Endothelial cell of umbilical vein (primary cell): ENCODE data around the gene CD101. TPM values are rescaled to one million over a fixed set of nuclear protein-coding genes. Genes with fewer than 3 reads are reported as not detected.

Experiments used
- BruUV-seq: library from RNA; stranded (reverse); fragments of 400-500 nt; replicated peaks from 2 replicates; lab custom pipeline; 2021; lab: Mats Ljungman, UMichigan
- CTCF ChIA-PET: fragments of 300-600, 350-600 bp; sonication (Branson Sonifier 250); formaldehyde crosslinking; loops from one replicate; lab custom pipeline; 2021; ENCODE audit warnings: antibody characterized with exemption, inconsistent platforms; lab: Charles Lee
- POLR2A ChIA-PET: fragments of 300-600, 350-600 bp; sonication (Branson Sonifier 250); formaldehyde crosslinking; loops from one replicate; lab custom pipeline; 2021; ENCODE audit warnings: antibody characterized with exemption, inconsistent platforms; lab: Charles Lee
- DNase-seq: peaks from one replicate; pipeline ENCODE4 v3.0.0-alpha.2; 2011; ENCODE audit warnings: low read depth, low spot score
- FAIRE-seq: peaks from 2 replicates; lab custom pipeline; 2011; peaks lifted over from hg19 to GRCh38; lab: Jason Lieb, UNC
- H2AFZ ChIP-seq: 2 replicates; pipeline ENCODE4 v1.6.0; 2012; ENCODE audit warnings: low read depth, low read length, control low read depth, inconsistent platforms
- H3K27ac ChIP-seq: 2 replicates; pipeline ENCODE4 v1.5.1; 2011; ENCODE audit warnings: low read depth, mild to moderate bottlenecking, control low read depth, low read length, moderate library complexity; ENCODE audit not compliant: insufficient read depth
- H3K27me3 ChIP-seq, 2 experiments: 2 replicates each; pipeline versions ENCODE4 v1.6.0 to v1.6.1; 2011; ENCODE audit warnings: low read length in 2 of 2, mixed read lengths in 1 of 2; ENCODE audit not compliant: control insufficient read depth in 2 of 2, insufficient read depth in 2 of 2
- H3K36me3 ChIP-seq, 2 experiments: 2 replicates in 1 of 2; 3 replicates in 1 of 2; pipeline ENCODE4 v1.5.1; 2011; ENCODE audit warnings: low read length in 2 of 2, mild to moderate bottlenecking in 1 of 2, moderate library complexity in 1 of 2; ENCODE audit not compliant: control insufficient read depth in 2 of 2, insufficient read depth in 2 of 2; ENCODE audit errors: extremely low read depth in 1 of 2
- H3K4me1 ChIP-seq: 3 replicates; pipeline ENCODE4 v1.5.1; 2011; ENCODE audit warnings: mild to moderate bottlenecking, low read length; ENCODE audit not compliant: control insufficient read depth, insufficient read depth; ENCODE audit errors: extremely low read depth
- H3K4me2 ChIP-seq: 2 replicates; pipeline ENCODE4 v1.6.1; 2011; ENCODE audit warnings: low read length, control low read depth, mixed read lengths; ENCODE audit not compliant: insufficient read depth
- H3K4me3 ChIP-seq, 3 experiments: fragments of 200-600 bp in 1 of 3; sonication (generic), shearing (Covaris generic) in 1 of 3; replicated peaks in 1 of 3; 2 replicates each; pipeline ENCODE4 v1.5.1; 2011 to 2016; ENCODE audit warnings: control low read depth in 3 of 3, low read length in 3 of 3, mild to moderate bottlenecking in 2 of 3, inconsistent platforms in 1 of 3, low read depth in 1 of 3, moderate library complexity in 1 of 3; ENCODE audit not compliant: insufficient read depth in 1 of 3
- H3K79me2 ChIP-seq: 2 replicates; pipeline ENCODE4 v1.6.0; 2012; ENCODE audit warnings: low read length, inconsistent platforms; ENCODE audit not compliant: control insufficient read depth, insufficient read depth
- H3K9ac ChIP-seq: replicated peaks from 2 replicates; pipeline ENCODE3; 2011; ENCODE audit warnings: low read length, control low read depth; ENCODE audit not compliant: insufficient read depth; ENCODE audit errors: extremely low read depth
- H3K9me1 ChIP-seq: replicated peaks from 3 replicates; pipeline ENCODE4 v1.6.0; 2011; ENCODE audit warnings: mild to moderate bottlenecking, low read length; ENCODE audit not compliant: control insufficient read depth, insufficient read depth; ENCODE audit errors: extremely low read depth
- H3K9me3 ChIP-seq: replicated peaks from 2 replicates; pipeline ENCODE4 v1.5.1; 2012; ENCODE audit warnings: low read length, inconsistent platforms; ENCODE audit not compliant: control insufficient read depth, insufficient read depth
- H4K20me1 ChIP-seq: replicated peaks from 2 replicates; pipeline ENCODE3; 2011; ENCODE audit warnings: mild to moderate bottlenecking, low read length; ENCODE audit not compliant: control insufficient read depth, insufficient read depth; ENCODE audit errors: extremely low read depth
- EZH2 ChIP-seq: IDR thresholded peaks from 2 replicates; pipeline ENCODE4 v1.6.1; 2012; ENCODE audit warnings: borderline replicate concordance, low read depth, mild to moderate bottlenecking, moderate library complexity, low read length, inconsistent platforms; ENCODE audit not compliant: severe bottlenecking
- FOS ChIP-seq: IDR thresholded peaks from 2 replicates; pipeline ENCODE4 v1.6.1; 2011; ENCODE audit warnings: mild to moderate bottlenecking, low read length, moderate library complexity, borderline replicate concordance; ENCODE audit not compliant: insufficient read depth
- GATA2 ChIP-seq: IDR thresholded peaks from 2 replicates; pipeline ENCODE4 v1.7.0; 2011; ENCODE audit warnings: low read depth, mild to moderate bottlenecking, moderate library complexity, mixed read lengths, low read length; ENCODE audit not compliant: insufficient read length, insufficient read depth
- JUN ChIP-seq: IDR thresholded peaks from 2 replicates; pipeline ENCODE4 v1.6.1; 2011; ENCODE audit warnings: borderline replicate concordance, low read depth; ENCODE audit not compliant: insufficient read length, insufficient read depth
- MAX ChIP-seq: IDR thresholded peaks from 2 replicates; pipeline ENCODE4 v1.6.1; 2011; ENCODE audit not compliant: insufficient read depth, insufficient read length
- MYC ChIP-seq: IDR thresholded peaks from one replicate; pipeline ENCODE4 v1.6.1; 2011; ENCODE audit warnings: mild to moderate bottlenecking, low read depth, low read length
- POLR2A ChIP-seq: IDR thresholded peaks from 2 replicates; pipeline ENCODE4 v1.6.1; 2012; ENCODE audit warnings: low read depth, mild to moderate bottlenecking, control low read depth, low read length
- POLR2AphosphoS5 ChIP-seq: IDR thresholded peaks from 2 replicates; pipeline ENCODE4 v1.6.1; 2012; ENCODE audit warnings: low read depth, mild to moderate bottlenecking, control low read depth, low read length, moderate library complexity; ENCODE audit not compliant: insufficient read depth
- dilution Hi-C: fragments of 300-500 bp; cut with MboI; formaldehyde crosslinking; loops from one replicate; pipeline ENCODE4 v1.15.0; 2019; ENCODE audit warnings: low sequenced_read_pairs; ENCODE audit not compliant: extremely low pct_ligation_motif_present
- intact Hi-C: fragments of 100-400 bp; cut with micrococcal nuclease; formaldehyde crosslinking; loops from one replicate; pipeline ENCODE4 v1.10.0; 2022
- polyA plus RNA-seq, 4 experiments: library from polyadenylated mRNA; depleted of rRNA in 3 of 4; stranded (reverse) in 3 of 4; unstranded in 1 of 4; fragments of >200 nt; gene quantifications; 2 replicates each; pipeline versions ENCODE4 v1.2.1 to v1.2.3, GENCODE V29; 2011 to 2012; ENCODE audit warnings: missing spikeins in 1 of 4
- total RNA-seq: library from RNA; stranded (reverse); gene quantifications from 2 replicates; pipeline ENCODE4 v1.2.3, GENCODE V29; 2021
- TF ChIP-seq, protein P1 (sequence below), 2 donors: IDR thresholded peaks; 1 replicate in 1 of 2; 2 replicates in 1 of 2; pipeline ENCODE4 v1.5.1; 2011; ENCODE audit warnings: low read length in 2 of 2, mild to moderate bottlenecking in 2 of 2, moderate library complexity in 2 of 2, control low read depth in 1 of 2, inconsistent platforms in 1 of 2, low read depth in 1 of 2; ENCODE audit not compliant: insufficient read depth in 1 of 2; ENCODE audit errors: extremely low read depth in 1 of 2

Gene CD101
- total and polyA plus RNA-seq, 2 donors (not counting 3 experiments of a cell fraction or from before 2014, with no cell fraction given) = 0.04 to 0.97 TPM

DNA sequence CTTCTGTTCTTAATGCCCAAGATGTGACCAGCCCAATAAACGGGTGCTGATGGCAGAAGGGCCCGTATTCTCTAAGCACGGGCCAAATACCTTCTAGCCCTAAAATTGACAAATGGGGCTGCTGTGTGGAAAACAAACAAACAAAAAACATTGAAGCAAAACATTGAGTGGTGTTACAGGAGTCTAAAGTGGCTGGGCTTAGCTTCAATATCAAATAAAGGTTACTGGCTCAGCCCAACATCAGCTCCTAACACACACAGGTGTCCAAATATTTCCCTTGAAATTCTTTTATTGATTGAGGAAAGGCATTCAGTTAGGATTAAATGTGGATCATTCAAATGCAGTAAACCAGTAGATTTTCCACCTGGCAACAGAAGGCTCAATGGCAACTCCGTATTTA lies 45.2 kb downstream of the CD101 start:
- Histone ChIP-seq H3K79me2 (no peaks in the 10 kb centered on the region), H3K4me1 (peaks cover 6% of the 10 kb centered on the region), H4K20me1 (no peaks in the 10 kb centered on the region), H3K9me3 (no peaks in the 10 kb centered on the region), H3K9me1 (no peaks in the 10 kb centered on the region), H3K36me3 (no peaks in the 10 kb centered on the region), H3K4me2 (no peak overlapping the region), H3K27ac (no peak overlapping the region), H3K9ac (no peak overlapping the region), H3K4me3 (no peak overlapping the region), H2AFZ (no peak overlapping the region), H3K27me3 (peaks cover 0 to 2% of the 10 kb centered on the region in 2 experiments)
- POLR2A ChIA-PET = no interaction called here
- no TSS peak for BruUV-seq
- DNase-seq (no peak), FAIRE-seq (no peak)
- TF ChIP-seq MAX (no peak), GATA2 (no peak), FOS (no peak)
- CTCF ChIA-PET = interaction anchor here (2.8 kb wide), 1 partner anchor 13 kb away, joined by 6 read pairs; the partner anchor contains the start of gene TTF2
- intact Hi-C loops = no loop called here
- dilution Hi-C loops = no loop called here

DNA sequence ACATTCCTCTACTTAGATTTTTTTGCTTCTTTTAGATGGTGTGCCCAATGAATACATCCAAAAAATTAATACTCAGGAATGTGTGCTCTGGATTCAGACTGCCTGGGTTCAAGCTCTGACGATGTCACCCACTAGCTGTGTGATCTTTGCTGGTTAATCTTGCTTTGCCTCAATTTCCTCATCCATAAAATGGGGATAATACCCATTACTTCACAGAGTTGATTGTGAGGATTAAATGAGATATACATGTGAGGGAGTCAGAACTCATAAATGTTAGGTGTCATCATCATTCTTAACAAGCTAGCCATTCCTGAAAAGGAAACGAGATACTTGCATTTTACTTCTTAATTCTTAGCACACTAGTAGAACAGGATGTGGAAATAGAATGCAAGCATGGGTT lies 45.7 kb downstream of the CD101 start:
- TF ChIP-seq POLR2A = no peak
- no peak for TF ChIP-seq EZH2
- TF ChIP-seq JUN = no peak
- no peak for TF ChIP-seq POLR2AphosphoS5
- TF ChIP-seq MAX = no peak
- TF ChIP-seq, protein P1, sequence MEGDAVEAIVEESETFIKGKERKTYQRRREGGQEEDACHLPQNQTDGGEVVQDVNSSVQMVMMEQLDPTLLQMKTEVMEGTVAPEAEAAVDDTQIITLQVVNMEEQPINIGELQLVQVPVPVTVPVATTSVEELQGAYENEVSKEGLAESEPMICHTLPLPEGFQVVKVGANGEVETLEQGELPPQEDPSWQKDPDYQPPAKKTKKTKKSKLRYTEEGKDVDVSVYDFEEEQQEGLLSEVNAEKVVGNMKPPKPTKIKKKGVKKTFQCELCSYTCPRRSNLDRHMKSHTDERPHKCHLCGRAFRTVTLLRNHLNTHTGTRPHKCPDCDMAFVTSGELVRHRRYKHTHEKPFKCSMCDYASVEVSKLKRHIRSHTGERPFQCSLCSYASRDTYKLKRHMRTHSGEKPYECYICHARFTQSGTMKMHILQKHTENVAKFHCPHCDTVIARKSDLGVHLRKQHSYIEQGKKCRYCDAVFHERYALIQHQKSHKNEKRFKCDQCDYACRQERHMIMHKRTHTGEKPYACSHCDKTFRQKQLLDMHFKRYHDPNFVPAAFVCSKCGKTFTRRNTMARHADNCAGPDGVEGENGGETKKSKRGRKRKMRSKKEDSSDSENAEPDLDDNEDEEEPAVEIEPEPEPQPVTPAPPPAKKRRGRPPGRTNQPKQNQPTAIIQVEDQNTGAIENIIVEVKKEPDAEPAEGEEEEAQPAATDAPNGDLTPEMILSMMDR (IDR thresholded peaks at IDR 0.05; ENCODE audit: extremely low read depth in 1 of 2, insufficient read depth in 1 of 2, low read depth in 1 of 2, low read length in 2 of 2) = no peak
- TF ChIP-seq MYC = no peak
- TF ChIP-seq FOS = no peak
- TF ChIP-seq GATA2 = no peak
- FAIRE-seq (no peak), DNase-seq (no peak)
- ChIA-PET POLR2A (no interaction called here), CTCF (interaction anchor here (1.6 to 2.8 kb wide), 2 partner anchors 12 to 322 kb away, joined by 6 read pairs; partner anchors contain the start of gene TTF2)
- no peaks in the 10 kb centered on the region for H3K79me2 ChIP-seq
- H3K36me3 ChIP-seq = no peaks in the 10 kb centered on the region
- H3K9ac ChIP-seq = no peak overlapping the region
- H3K9me3 ChIP-seq = no peaks in the 10 kb centered on the region
- no TSS peak for BruUV-seq
- dilution Hi-C loops = no loop called here
- H3K4me3 ChIP-seq = no peak overlapping the region
- peaks cover 6% of the 10 kb centered on the region for H3K4me1 ChIP-seq
- peaks cover 0 to 2% of the 10 kb centered on the region in 2 experiments for H3K27me3 ChIP-seq
- no peaks in the 10 kb centered on the region for H3K9me1 ChIP-seq
- no peak overlapping the region for H3K4me2 ChIP-seq
- no peaks in the 10 kb centered on the region for H4K20me1 ChIP-seq
- intact Hi-C loops = no loop called here
- no peak overlapping the region for H2AFZ ChIP-seq
- H3K27ac ChIP-seq = no peak overlapping the region
